Fibroblast of upper back skin (primary cell): ENCODE results near the gene ZNF593OS.
A peak's percentile ranks its signal among the peaks of the same experiment; 100 is the strongest.

ENCODE experiments used
- DNase-seq: peaks from one replicate; pipeline ENCODE4 v3.0.0-alpha.2; 2013

The ZNF593OS gene

DNA sequence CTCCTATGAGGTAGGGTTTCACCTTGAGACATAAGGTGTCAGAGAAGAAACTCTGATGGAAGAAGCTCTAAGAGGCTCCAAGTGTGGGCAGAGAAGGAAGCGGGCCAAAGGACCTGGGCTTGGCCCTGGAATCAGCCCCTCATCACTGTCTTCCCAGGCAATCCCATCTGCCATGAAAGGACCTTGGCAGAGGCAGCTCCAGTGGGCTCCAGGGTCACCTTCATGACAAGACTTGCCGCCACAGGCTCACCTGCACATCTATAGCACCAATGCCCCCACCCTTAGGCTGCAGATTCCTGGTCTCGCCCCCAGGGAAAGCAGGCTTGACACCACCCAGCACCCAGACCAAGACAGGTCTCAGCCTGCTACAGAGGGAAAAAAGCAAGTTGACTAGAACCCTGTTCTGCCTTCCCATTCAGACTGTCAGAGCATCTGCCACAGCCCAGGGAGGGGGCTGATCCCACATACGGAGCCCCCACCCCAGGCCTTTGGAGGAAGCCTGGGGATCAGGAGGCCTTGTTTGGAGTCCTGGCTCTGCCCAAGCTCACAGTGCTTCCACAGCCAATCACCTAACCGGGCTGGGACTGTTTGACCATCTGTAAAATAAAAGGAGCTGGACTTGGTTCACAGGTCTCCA lies 13.2 kb downstream of the ZNF593OS start:
- DNase-seq = no peak

DNA sequence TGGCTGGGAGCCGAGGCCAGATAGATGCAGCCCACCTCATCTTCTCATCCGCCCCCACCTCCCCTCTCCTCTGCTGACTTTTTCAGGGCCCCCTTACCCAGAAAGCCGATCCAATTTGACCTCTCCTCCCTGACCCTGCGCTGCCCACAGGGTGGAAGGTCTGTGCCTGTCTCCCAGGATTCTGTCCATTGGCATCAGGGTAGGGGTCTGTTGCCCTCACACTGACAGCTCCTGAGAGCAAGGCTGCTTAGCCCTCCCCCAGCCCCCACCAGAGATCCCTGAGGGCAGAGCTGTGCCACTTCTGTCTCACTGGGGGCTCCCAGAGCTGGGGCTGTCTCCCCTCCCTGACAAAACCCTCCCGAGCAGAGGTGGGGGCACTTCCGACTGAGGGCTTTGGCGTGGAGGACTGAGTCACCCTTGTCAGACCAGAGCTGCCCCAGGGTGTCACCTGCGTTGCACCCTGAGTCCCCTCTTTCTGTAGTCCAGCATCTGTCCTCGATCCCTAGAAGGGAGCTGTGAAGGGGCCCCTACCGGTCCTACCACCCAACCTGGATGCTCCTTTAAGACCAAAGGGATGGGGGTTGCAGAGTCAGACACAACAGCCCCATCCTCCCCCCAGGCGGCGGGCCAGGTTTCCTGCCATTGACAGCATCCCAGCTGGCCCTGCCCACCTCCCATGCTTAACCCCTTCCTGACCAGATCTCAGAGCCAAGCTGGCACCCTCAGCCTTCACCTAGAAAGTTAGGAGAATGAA lies 15.2 kb downstream of the ZNF593OS start:
- peak; percentile 59 for DNase-seq

DNA sequence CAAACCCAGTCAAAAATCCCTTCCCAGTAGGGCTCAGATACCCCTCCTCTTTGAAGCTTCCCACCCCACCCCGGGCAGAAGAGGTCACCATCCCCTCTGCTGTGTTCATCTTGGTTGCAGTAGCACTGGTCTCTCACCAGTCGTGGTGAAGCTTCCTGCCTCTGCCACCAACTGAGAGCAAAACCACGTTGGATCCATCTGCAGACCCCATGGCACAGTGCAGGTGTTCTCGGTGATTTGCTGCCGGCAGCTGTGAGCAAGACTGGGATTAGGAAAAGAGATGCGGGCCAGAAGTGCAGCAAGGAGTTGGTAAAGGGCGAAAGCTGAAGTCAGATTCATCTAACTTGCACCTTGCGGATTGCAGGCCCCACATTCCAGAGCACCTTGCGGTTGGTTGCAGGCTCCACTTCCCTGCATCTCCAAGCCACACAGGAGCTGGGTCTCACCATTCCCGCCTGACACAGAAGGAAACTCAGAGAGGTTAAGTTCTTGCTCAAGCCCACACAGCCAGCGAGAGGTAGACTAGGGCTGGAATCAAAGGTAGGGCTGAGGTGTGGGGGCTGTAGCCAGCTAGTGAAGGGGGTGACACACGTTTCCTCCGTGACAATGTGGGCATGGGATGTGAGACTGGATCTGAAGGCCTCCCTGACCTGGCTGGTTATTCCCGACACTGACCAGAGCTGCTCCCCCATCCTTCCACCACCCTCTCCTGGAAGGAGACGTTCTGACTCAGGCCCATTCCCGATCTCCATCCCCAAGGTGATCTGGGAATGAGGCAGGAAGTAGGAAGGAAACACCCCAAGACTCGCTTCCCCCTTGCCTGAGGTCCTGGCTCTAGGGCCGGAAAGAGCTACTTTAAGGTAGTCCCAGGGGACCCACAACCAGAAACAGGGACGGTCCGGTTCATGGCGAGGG lies 16.0 kb downstream of the ZNF593OS start:
- DNase-seq = no peak

DNA sequence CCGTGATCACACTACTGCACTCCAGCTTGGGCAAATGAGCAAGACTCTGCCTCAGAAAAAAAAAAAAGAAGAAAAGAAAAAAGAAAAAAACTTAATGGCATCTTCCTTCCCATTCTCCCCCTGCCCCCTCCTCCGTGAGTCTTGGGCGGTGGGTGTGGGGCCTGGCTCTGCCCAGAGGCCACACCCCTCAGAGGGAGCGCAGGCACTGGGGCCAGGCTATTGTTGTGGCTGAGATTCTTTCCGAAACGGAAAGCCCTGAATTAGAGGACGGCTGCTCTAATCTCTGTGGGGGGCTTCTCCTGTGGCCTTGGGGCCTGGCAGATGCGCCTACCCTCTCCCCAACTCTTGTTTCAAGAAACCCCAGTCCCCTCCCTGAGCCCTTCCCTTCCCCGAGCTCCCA lies 16.9 kb downstream of the ZNF593OS start:
- DNase-seq = no peak

DNA sequence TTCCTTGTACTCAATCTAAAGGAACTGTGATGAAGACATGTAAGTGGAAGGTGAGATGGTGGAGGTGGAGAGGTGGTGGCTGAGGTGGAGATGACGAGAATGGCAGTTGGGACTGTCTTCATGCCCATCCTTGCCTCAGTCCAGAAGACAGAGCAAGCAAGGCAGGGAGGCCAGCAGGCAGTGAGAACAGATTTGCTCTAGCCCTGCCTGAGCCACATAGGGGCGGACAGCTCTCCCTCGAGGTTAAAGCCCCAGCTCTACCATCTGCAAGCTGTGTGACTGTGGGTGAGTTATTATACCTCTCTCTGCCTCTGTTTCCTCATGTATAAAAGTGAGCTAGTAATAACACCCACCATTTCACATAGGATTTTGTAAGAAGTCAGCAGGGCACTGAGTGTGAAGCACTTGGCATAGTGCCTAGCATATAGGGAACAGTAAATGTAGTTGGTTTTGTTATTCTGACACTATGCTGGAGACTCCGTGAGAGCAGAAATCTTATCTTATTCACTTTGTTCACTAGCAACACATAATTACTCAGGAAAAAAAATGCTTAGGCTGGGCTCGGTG lies 17.6 kb downstream of the ZNF593OS start:
- DNase-seq = no peak

DNA sequence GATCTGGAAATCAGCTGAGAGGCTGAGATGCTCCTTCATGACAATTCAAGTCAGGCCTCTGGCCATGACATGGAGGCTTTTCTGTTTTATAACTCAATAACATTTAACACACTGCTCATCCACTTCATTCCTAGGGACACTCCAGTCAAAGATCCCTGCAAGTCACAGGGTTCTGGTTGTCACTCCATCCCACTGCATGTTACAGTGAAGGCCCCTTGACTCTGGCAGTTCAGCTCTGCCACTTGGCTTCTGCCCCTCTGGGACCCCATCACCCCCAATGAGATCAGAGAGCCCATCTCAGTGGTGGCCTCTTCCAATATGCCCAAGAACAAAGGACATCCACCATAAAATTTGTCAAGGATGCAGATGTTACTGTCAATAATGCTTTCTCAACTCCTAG lies 22.7 kb downstream of the ZNF593OS start:
- DNase-seq = no peak

DNA sequence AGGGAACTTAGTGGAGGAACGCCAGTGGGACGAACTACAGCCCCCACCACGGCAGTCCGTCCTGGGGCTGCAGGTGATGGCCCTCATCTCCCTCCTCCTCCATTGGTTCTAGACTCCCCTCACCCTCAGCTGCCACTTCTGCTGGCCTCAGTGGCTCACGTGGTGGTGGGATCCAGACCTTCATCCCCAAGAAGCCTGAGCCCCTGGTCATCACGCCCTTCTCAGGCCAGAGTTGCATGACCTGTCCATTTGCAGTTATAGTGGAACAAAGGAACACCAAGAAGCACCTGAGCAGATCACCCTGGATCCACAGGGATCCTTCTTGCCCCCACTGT lies 25.7 kb downstream of the ZNF593OS start:
- no peak for DNase-seq

DNA sequence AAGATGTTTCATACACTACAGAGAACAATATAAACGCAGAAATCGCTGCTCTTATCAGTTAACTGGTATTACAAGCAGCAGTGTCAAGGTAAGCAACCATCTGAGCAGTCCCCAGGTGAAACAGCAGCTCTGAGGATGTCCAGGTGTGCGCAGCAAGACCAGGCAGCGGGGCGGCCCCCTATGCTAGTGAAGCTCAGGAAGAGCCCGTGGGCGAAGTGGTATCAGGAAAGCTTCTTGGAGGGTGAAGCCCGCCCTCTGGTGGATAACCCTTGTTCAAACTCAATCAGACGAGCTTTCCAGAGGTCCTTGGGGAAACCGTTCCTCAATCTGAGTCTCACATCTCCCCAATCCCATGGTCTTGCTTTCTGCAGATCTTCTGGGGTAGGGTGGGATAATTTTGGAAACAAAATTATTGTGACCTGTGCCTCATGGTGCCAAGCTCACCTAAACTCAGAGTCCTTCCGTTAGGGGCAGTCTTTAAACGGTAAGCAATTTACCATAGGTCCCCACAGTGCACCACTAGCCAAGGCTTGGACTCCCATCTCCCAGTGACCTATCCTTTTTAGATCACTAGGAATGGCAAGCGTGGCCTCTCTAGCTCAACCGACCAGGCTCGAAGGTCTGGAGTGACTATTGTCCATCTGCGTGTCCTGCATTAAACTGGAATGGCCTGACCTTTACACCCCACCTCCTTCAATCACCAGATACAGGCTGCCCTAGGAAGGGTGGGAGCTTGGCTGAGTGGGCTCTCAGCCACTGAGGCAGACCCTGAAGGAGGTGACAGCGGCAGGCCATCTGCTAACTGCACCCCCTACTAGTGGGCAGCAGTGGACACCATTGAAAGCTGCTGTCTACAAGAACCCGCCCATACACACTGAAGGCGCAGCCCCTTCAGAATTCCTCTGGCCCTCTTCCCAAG lies 26.3 kb downstream of the ZNF593OS start:
- peak; percentile 74 for DNase-seq

DNA sequence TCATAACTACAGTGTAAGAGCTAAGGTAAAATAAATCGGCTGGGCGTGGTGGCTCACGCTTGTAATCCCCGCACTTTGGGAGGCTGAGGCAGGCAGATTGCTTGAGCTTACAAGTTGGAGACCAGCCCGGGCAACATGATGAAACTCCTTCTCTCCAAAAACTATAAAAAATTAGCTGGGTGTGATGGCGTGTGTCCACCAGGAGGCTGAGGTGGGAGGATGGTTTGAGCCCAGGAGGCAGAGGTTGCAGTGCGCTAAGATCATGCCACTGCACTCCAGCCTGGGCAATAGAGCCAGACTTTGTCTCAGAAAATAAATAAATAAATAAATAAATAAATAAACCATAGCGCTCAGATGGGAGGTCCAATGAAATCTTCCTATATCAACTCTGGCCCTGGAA lies 29.5 kb downstream of the ZNF593OS start:
- no peak for DNase-seq

DNA sequence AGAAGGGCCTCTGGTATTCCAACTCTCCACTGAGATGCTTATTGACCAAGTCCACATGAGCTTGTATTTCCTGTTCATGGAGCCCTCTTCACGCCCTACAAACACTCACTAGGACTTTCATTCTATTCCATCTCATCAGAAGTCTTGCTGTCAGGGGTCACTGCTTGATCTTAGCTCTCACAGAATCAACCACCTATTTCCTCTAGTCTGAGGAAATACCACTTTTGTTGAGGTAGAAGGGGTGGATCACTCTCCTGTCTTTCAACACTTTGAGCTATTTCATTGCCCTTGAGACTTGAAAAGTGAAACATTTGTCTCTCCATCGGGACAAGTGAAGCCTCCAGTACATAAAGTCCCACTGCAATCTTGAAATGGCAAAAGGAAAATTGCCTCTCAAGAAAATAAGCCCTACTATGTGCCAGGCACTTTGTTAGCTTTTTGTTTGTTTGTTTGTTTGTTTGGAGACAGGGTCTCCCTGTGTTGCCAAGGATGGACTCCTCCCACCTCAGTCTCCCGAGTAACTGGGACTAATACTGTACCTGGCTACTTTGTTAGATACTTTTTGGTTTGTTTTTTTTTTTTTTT lies 32.6 kb downstream of the ZNF593OS start:
- no peak for DNase-seq

DNA sequence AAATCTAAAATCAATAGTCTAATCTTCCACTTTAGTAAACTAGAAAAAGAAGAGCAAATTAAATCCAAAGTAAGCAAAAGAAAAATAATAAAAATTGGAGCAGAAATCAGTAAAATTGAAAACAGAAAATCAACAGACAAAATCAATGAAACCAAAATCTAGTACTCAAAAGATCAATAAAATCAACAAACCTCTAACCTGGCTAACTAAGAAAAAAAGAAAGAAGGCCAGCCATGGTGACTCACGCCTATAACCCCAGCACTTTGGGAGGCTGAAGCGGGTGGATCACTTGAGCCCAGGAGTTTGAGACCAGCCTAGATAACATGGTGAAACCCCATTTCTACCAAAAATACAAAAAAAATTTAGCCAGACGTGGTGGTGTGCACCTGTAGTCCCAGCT lies 37.2 kb downstream of the ZNF593OS start:
- DNase-seq = no peak

DNA sequence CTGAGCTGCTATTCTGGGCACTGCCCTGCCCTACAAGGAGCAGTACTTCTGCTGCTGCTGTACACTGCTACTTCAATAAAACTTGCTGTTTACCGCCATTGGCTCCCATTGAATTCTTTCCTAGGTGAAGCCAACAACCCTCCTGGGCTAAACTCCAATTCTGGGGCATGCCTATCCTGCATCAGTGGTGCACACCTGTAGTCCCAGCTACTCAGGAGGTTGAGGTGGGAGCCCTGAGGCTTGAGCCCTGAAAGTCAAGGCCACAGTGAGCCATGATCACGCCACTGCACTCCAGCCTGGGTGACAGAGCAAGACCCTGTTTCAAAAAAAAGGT lies 38.8 kb downstream of the ZNF593OS start:
- DNase-seq = no peak

DNA sequence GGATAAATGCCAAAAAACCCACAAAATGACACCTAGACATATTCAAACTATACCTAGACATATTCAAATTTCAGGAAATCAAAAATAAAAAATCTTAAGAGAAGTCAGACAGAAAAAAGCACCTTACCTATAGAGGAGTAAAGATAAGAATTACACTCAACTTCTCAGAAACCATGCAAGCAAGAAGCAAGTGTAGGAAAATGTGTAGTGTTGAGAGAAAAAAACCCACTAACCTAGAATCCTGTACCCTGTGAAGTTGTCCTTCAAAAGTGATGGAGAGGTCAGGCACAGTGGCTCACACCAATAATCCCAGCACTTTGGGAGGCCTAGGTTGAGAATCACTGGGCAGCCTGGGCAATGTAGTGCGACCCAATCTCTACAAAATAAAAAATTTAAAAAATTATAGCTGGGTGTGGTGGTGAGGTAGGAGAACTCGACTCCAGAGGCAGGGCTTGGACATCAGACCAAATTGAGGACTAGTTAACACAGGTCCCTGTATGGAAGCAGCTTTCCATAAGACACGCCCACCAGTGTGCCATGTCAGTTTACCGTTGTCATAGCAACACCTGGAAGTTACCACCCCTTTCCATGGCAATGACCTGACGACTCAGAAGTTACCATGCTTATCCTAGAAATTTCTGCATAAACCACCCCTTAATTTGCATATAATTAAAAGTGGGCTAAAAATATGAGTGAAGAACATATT lies 39.4 kb downstream of the ZNF593OS start:
- no peak for DNase-seq

DNA sequence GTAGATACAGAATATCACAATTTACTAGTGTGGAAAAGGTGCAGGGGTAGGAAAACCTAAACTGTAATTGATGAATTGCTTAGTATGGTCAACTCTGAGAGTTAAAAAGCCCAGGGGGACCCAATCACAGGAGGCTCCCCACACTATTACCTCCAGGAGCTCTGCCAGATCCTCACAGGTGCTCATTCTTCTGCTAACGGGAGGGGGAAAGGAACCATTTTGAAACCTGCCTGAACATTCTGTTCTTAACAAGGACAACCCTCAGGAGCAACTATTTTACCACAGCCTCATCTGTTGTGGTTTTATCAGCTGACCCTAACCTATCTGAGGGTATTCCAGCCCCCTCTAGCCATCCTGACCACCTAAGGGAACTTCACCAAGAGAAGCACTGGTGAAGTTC lies 40.9 kb downstream of the ZNF593OS start:
- no peak for DNase-seq

DNA sequence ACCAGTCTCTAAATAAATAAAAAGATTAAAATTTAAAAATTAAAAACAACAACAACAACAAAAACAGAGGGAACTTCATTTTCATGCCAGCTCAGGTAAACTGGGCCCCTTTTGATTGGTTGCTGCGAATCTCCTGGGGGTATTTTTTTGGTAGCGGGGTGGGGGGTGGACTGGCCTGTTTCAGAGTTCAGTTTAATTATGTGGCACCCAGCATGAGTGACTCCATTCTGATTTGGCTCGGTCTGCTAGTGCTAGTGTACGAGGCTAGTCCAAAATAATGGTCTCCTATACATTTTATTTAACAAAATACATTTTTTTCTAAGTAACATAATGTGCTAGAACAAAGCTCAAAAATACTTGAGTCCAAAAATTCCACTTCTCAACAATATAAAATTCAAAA lies 41.9 kb downstream of the ZNF593OS start:
- DNase-seq = no peak

DNA sequence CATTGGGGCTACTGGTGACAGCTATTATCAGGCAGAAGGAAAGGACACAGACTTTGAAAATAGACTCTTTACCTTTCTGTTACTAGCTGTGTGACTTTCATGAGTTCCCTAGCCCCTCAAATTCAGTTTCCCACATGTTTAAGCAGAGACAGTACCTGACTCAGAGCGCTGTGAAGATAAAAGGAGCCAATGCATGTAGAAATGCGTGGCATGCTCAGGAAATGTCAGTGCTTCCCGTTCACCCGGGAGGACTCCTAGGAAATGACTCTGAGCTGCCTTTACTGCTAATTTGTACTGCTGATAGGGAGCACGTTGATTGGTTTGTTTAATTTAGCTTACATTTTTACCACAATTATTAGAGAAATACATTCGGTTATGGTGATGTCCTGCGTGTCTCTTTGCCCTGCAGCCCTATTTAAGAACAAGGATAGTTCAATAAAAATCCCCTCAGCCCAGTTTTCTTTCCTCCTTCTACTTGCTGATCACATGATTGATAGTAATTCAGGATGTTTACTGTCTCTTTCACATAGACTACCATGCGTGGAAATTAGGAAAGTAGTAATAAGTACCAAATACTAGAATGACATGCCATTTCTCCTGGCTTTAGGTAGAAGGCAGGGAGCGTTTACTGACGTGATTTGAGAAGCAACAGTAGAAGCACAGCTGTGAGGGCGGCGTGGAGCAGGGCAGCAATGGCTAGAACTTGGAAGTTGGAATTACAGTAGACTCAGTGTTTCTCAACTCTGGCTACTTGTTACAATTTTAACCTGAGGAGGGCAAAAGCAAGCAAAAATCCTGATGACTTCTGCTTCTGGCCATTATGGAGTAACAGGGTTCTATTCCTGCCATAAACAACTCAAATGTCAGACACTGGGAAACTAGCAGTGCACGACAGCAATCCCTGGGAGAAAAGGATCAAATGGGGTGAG lies 44.1 kb downstream of the ZNF593OS start:
- DNase-seq = no peak

DNA sequence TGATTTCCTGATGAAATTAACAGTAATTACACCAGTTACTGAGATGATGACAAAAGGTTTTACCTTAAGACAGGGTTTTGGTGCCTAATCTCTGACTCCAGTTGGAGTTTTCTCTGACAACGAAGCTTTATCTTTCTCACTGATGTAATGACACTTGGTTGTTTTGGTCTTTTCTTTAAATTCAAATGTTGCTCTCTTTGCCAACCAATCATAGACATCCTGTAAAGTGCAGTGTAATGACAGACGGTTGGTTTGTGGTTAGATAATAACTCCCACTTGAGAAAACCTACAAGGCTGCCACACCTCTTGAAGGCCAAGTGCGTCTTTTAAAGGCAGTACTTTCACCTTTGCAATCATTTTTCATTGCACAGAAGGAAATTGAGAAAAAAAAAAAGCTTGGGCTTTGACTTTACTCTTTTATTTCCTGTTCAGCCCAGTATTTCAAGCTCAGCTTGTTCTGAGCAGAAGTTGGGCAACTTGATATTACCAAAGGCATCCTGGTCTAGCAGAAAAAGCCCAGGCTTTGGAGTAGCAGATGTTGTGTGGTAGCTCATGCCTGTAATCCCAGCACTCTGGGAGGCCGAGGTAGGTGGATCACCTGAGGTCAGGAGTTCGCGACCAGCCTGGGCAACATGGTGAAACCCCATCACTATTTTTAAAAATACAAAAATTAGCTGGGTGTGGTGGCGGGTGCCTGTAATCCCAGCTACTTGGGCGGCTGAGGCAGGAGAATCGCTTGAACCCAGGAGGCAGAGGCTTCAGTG lies 45.1 kb downstream of the ZNF593OS start:
- no peak for DNase-seq

DNA sequence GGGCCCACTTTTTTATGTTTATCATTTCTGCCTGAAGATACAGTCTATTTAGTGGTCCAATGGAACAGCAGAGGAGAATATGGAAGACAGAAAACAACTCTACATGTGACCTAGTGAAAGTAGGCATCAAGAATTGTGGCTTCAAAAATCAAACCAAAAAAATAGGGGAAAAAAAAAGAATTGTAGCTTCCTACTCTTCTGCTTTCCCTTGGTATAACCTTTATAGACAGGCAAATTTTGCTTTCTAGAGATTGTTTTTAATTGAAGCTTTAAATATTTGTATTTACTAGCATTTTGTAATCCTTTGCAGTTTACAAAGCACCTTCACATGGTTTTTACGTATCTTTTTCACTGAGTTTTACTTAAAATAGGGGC lies 45.7 kb downstream of the ZNF593OS start:
- no peak for DNase-seq

DNA sequence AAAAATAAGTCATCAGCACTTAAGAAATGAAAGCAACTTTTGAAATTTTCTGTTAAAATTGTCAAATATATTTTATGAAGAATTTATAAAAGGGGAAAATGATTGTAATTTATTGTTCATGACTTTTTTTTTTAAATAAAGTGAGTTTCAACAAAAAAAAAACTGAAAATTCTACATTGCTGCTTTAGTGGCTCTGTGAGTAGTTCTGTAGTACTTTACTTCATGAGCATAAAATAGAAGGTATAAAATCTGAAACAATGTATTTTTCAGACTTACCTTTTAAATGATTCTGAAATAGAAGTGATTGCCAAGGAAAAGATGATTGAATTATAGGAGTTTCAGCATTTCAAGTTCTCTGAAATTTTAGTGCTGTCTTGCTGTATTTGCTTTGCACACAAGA lies 46.2 kb downstream of the ZNF593OS start:
- no peak for DNase-seq
